ENCODE measurements around the gene CSTF1.
"Not testable (repeated sequence)": the region's sequence is repeated elsewhere in the genome, so short reads cannot be mapped to it uniquely, and the experiment has no call there.

The CSTF1 gene

GRCh38 chr20:56409521-56409920 lies 17.1 kb downstream of the CSTF1 start:
- DNase-seq (ENCODE audit: low spot score) = no peak

GRCh38 chr20:56409956-56410355 lies 17.5 kb downstream of the CSTF1 start:
- no peak for DNase-seq (ENCODE audit: low spot score)

- not testable (repeated sequence) for DNase-seq (ENCODE audit: low spot score)
Measured at GRCh38 chr20:56411287-56411686, 18.8 kb downstream of the CSTF1 start.

- DNase-seq (ENCODE audit: low spot score) = no peak
Measured at GRCh38 chr20:56411759-56412472, 19.5 kb downstream of the CSTF1 start, which contains the start of gene CASS4. Gene CASS4, plus strand, starts transcription at chr20:56412260. Its CDS starts 199 bp downstream, at chr20:56412459.

GRCh38 chr20:56412473-56412790 lies 20.0 kb downstream of the CSTF1 start:
- no peak for DNase-seq (ENCODE audit: low spot score)

- no peak for DNase-seq (ENCODE audit: low spot score)
Measured at GRCh38 chr20:56412949-56413348, 20.5 kb downstream of the CSTF1 start.

GRCh38 chr20:56414842-56415765 lies 22.7 kb downstream of the CSTF1 start:
- DNase-seq (ENCODE audit: low spot score) = no peak

GRCh38 chr20:56417402-56417801 lies 25.0 kb downstream of the CSTF1 start:
- DNase-seq (ENCODE audit: low spot score) = no peak

GRCh38 chr20:56417911-56418310 lies 25.5 kb downstream of the CSTF1 start:
- no peak for DNase-seq (ENCODE audit: low spot score)

- no peak for DNase-seq (ENCODE audit: low spot score)
Measured at GRCh38 chr20:56418385-56418861, 26.0 kb downstream of the CSTF1 start.

- no peak for DNase-seq (ENCODE audit: low spot score)
Measured at GRCh38 chr20:56420028-56420427, 27.6 kb downstream of the CSTF1 start.

GRCh38 chr20:56420940-56421688 lies 28.7 kb downstream of the CSTF1 start:
- DNase-seq (ENCODE audit: low spot score) = no peak

- DNase-seq (ENCODE audit: low spot score) = no peak
Measured at GRCh38 chr20:56422076-56422823, 29.8 kb downstream of the CSTF1 start.

GRCh38 chr20:56422824-56423189 lies 30.4 kb downstream of the CSTF1 start:
- no peak for DNase-seq (ENCODE audit: low spot score)

- no peak for DNase-seq (ENCODE audit: low spot score)
Measured at GRCh38 chr20:56423211-56423610, 30.8 kb downstream of the CSTF1 start.

- DNase-seq (ENCODE audit: low spot score) = no peak
Measured at GRCh38 chr20:56423886-56424285, 31.4 kb downstream of the CSTF1 start.

GRCh38 chr20:56424931-56425330 lies 32.5 kb downstream of the CSTF1 start:
- DNase-seq (ENCODE audit: low spot score) = no peak

- DNase-seq (ENCODE audit: low spot score) = no peak
Measured at GRCh38 chr20:56426026-56426425, 33.6 kb downstream of the CSTF1 start.

GRCh38 chr20:56426926-56427325 lies 34.5 kb downstream of the CSTF1 start:
- no peak for DNase-seq (ENCODE audit: low spot score)

GRCh38 chr20:56427797-56428196 lies 35.4 kb downstream of the CSTF1 start:
- no peak for DNase-seq (ENCODE audit: low spot score)

GRCh38 chr20:56428410-56428809 lies 36.0 kb downstream of the CSTF1 start:
- DNase-seq (ENCODE audit: low spot score) = no peak

GRCh38 chr20:56428881-56429280 lies 36.4 kb downstream of the CSTF1 start:
- DNase-seq (ENCODE audit: low spot score) = no peak

Data from germinal center (tissue), 1 donor.